ENCODE data around the gene SYCE3.

The SYCE3 gene

GRCh38 chr22:50610581-50610980 is 47.9 kb upstream of the SYCE3 start:
- H3K36me3 ChIP-seq (ENCODE audit: control insufficient read depth, low read length): no peaks in the 10 kb centered on the region
- H3F3A ChIP-seq (ENCODE audit: control insufficient read depth, insufficient read depth): 0 out of 2 replicates have a peak, but pooled peaks cover 2% of the 10 kb centered on the region
- peaks cover 11% of the 10 kb centered on the region for H3K4me1 ChIP-seq (ENCODE audit: control insufficient read depth, low read length)
- no peaks in the 10 kb centered on the region for H3K9me3 ChIP-seq (ENCODE audit: control insufficient read depth, insufficient read depth, low read length)
- H3K9me2 ChIP-seq (replicated peaks; ENCODE audit: control insufficient read depth, low read length): no peaks in the 10 kb centered on the region
- H3K4me2 ChIP-seq (ENCODE audit: low read length): no peak overlapping the region
- H4K20me1 ChIP-seq (ENCODE audit: control insufficient read depth, insufficient read depth, low read depth, low read length): no peaks in the 10 kb centered on the region
- no peak overlapping the region for H3K4me3 ChIP-seq (ENCODE audit: low read length)
- peaks cover 36% of the 10 kb centered on the region for H3K27me3 ChIP-seq (ENCODE audit: control insufficient read depth, low read length)
- H3K27ac ChIP-seq (ENCODE audit: low read depth, low read length): no peak overlapping the region
- TF ChIP-seq CTCF (IDR thresholded peaks at IDR 0.05; ENCODE audit: low read depth, low read length, poor library complexity, severe bottlenecking) (no peak), EZH2phosphoT487 (IDR thresholded peaks at IDR 0.05; ENCODE audit: borderline replicate concordance, low read length) (no peak)
- H3K79me2 ChIP-seq (ENCODE audit: control insufficient read depth, low read length): no peaks in the 10 kb centered on the region

- Histone ChIP-seq H3F3A (ENCODE audit: control insufficient read depth, insufficient read depth) (0 out of 2 replicates have a peak, but pooled peaks cover 2% of the 10 kb centered on the region), H3K36me3 (ENCODE audit: control insufficient read depth, low read length) (no peaks in the 10 kb centered on the region), H3K9me2 (replicated peaks; ENCODE audit: control insufficient read depth, low read length) (no peaks in the 10 kb centered on the region), H3K27me3 (ENCODE audit: control insufficient read depth, low read length) (peaks cover 36% of the 10 kb centered on the region), H3K4me2 (ENCODE audit: low read length) (no peak overlapping the region), H3K4me1 (ENCODE audit: control insufficient read depth, low read length) (peaks cover 15% of the 10 kb centered on the region), H3K9me3 (ENCODE audit: control insufficient read depth, insufficient read depth, low read length) (no peaks in the 10 kb centered on the region), H3K27ac (ENCODE audit: low read depth, low read length) (no peak overlapping the region), H4K20me1 (ENCODE audit: control insufficient read depth, insufficient read depth, low read depth, low read length) (no peaks in the 10 kb centered on the region), H3K79me2 (ENCODE audit: control insufficient read depth, low read length) (no peaks in the 10 kb centered on the region), H3K4me3 (ENCODE audit: low read length) (no peak overlapping the region)
- no peak for TF ChIP-seq EZH2phosphoT487 (IDR thresholded peaks at IDR 0.05; ENCODE audit: borderline replicate concordance, low read length)
- no peak for TF ChIP-seq CTCF (IDR thresholded peaks at IDR 0.05; ENCODE audit: low read depth, low read length, poor library complexity, severe bottlenecking)
Measured at GRCh38 chr22:50610041-50610451, 47.3 kb upstream of the SYCE3 start.

GRCh38 chr22:50609599-50609998 is 46.9 kb upstream of the SYCE3 start:
- no peak overlapping the region for H3K4me2 ChIP-seq (ENCODE audit: low read length)
- no peaks in the 10 kb centered on the region for H3K9me3 ChIP-seq (ENCODE audit: control insufficient read depth, insufficient read depth, low read length)
- peaks cover 36% of the 10 kb centered on the region for H3K27me3 ChIP-seq (ENCODE audit: control insufficient read depth, low read length)
- TF ChIP-seq CTCF (IDR thresholded peaks at IDR 0.05; ENCODE audit: low read depth, low read length, poor library complexity, severe bottlenecking) (no peak), EZH2phosphoT487 (IDR thresholded peaks at IDR 0.05; ENCODE audit: borderline replicate concordance, low read length) (no peak)
- H3K27ac ChIP-seq (ENCODE audit: low read depth, low read length): no peak overlapping the region
- H3K36me3 ChIP-seq (ENCODE audit: control insufficient read depth, low read length): no peaks in the 10 kb centered on the region
- H3K79me2 ChIP-seq (ENCODE audit: control insufficient read depth, low read length): no peaks in the 10 kb centered on the region
- H4K20me1 ChIP-seq (ENCODE audit: control insufficient read depth, insufficient read depth, low read depth, low read length): no peaks in the 10 kb centered on the region
- no peak overlapping the region for H3K4me3 ChIP-seq (ENCODE audit: low read length)
- no peaks in the 10 kb centered on the region for H3K9me2 ChIP-seq (replicated peaks; ENCODE audit: control insufficient read depth, low read length)
- peaks cover 15% of the 10 kb centered on the region for H3K4me1 ChIP-seq (ENCODE audit: control insufficient read depth, low read length)
- no peaks in the 10 kb centered on the region for H3F3A ChIP-seq (ENCODE audit: control insufficient read depth, insufficient read depth)

Data from DOHH2 (cell line).